Stimulated activated naive B cell treated with anti-CD40 and anti-IgM and Interleukin-4, amounts not matched to agents 10 μg/mL and 1 μg/mL and 100 μg/mL, for 72 hours (primary cell): ENCODE data around the gene GK2.

ENCODE experiments used
- ATAC-seq, 2 donors: fragments of 150-1000 bp; cut with Tn5 transposase; replicated peaks; 2 replicates each; pipeline ENCODE4 v1.10.0; 2021; ENCODE audit warnings: moderate library complexity in 1 of 2
- DNase-seq: peaks from one replicate; pipeline ENCODE4 v3.0.0; 2021
- H3K27ac Mint-ChIP-seq: one replicate; pipeline ENCODE4 v1.8.0; 2022; ENCODE audit warnings: mild to moderate bottlenecking, mixed read lengths
- H3K27me3 Mint-ChIP-seq, 2 donors: one replicate each; pipeline ENCODE4 v1.8.0; 2022; ENCODE audit warnings: mixed read lengths in 2 of 2
- H3K36me3 Mint-ChIP-seq, 2 donors: one replicate each; pipeline ENCODE4 v1.8.0; 2022; ENCODE audit warnings: mixed read lengths in 2 of 2, mild to moderate bottlenecking in 1 of 2
- H3K4me1 Mint-ChIP-seq, 2 donors: one replicate each; pipeline ENCODE4 v1.8.0; 2022; ENCODE audit warnings: mixed read lengths in 2 of 2, mild to moderate bottlenecking in 1 of 2
- H3K4me3 Mint-ChIP-seq, 2 donors: one replicate each; pipeline ENCODE4 v1.8.0; 2022; ENCODE audit warnings: mild to moderate bottlenecking in 2 of 2, mixed read lengths in 2 of 2, moderate library complexity in 1 of 2
- H3K9me3 Mint-ChIP-seq, 2 donors: one replicate each; pipeline ENCODE4 v1.8.0; 2022; ENCODE audit warnings: mixed read lengths in 2 of 2, mild to moderate bottlenecking in 1 of 2

GK2 gene

GRCh38 chr4:79404666-79405065 is 3.4 kb downstream of the GK2 start:
- Mint-ChIP-seq H3K4me1 (no peaks in the 10 kb centered on the region), H3K27me3 (no peaks in the 10 kb centered on the region), H3K27ac (no peak overlapping the region), H3K4me3 (no peak overlapping the region), H3K9me3 (peaks cover 0 to 3% of the 10 kb centered on the region in 2 donors), H3K36me3 (no peaks in the 10 kb centered on the region)
- ATAC-seq (no peak), DNase-seq (no peak)

- H3K27me3 Mint-ChIP-seq = no peaks in the 10 kb centered on the region
- no peak overlapping the region for H3K4me3 Mint-ChIP-seq
- H3K4me1 Mint-ChIP-seq = no peaks in the 10 kb centered on the region
- no peaks in the 10 kb centered on the region for H3K36me3 Mint-ChIP-seq
- no peak overlapping the region for H3K27ac Mint-ChIP-seq
- DNase-seq (no peak), ATAC-seq (no peak)
- no peaks in the 10 kb centered on the region for H3K9me3 Mint-ChIP-seq
These were observed 4.7 kb downstream of the GK2 start for GRCh38 chr4:79403356-79403755.

GRCh38 chr4:79402332-79402851 is 5.6 kb downstream of the GK2 start:
- ATAC-seq (no peak), DNase-seq (no peak)
- Mint-ChIP-seq H3K27me3 (no peaks in the 10 kb centered on the region), H3K4me1 (no peaks in the 10 kb centered on the region), H3K27ac (no peak overlapping the region), H3K36me3 (no peaks in the 10 kb centered on the region), H3K4me3 (no peak overlapping the region), H3K9me3 (no peaks in the 10 kb centered on the region)

DNA sequence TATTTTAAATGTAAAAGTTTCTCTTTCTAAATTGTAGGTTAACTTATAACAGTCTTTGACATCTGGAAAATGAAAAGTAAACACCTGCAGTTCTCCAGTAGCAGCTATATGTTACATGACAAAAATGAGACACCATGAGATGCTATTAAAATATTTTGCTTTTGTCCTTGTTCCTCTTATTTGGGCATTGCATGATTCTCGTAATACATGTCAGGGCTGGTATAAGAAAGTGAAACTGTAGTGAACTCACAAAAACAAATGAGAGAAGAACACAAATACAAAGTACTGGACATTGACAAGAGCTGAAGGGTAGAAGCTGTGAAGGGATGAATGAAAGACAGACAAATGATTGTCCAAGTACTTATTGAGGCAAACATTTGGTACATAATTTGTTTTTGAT is 9.0 kb downstream of the GK2 start:
- Mint-ChIP-seq H3K36me3 (no peaks in the 10 kb centered on the region), H3K4me1 (no peaks in the 10 kb centered on the region), H3K27ac (no peak overlapping the region), H3K27me3 (no peaks in the 10 kb centered on the region), H3K9me3 (no peaks in the 10 kb centered on the region), H3K4me3 (no peak overlapping the region)
- ATAC-seq (no peak), DNase-seq (no peak)

DNA sequence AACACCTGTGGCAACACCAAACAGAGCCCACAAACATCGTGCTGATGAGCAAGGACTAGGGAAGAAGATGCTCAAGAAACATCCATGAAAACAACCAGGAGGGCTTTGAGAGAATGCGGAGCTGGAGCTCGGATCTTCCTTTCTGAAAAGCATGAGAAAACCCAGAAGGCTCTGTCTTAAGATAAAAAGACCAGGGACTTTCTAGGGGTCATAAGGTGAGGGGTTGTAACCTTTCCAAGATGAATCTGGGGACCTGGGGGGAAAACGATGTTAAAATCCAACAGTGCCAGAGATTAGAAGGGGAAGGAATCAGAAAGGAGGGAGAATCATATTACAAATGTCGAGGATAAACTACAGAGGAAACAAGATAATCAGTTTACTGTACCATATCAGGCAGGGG is 10.1 kb downstream of the GK2 start:
- no peak for DNase-seq
- Mint-ChIP-seq H3K27me3 (no peaks in the 10 kb centered on the region), H3K27ac (no peak overlapping the region), H3K4me1 (no peaks in the 10 kb centered on the region), H3K9me3 (no peaks in the 10 kb centered on the region), H3K36me3 (no peaks in the 10 kb centered on the region), H3K4me3 (no peak overlapping the region)
- no peak for ATAC-seq

DNA sequence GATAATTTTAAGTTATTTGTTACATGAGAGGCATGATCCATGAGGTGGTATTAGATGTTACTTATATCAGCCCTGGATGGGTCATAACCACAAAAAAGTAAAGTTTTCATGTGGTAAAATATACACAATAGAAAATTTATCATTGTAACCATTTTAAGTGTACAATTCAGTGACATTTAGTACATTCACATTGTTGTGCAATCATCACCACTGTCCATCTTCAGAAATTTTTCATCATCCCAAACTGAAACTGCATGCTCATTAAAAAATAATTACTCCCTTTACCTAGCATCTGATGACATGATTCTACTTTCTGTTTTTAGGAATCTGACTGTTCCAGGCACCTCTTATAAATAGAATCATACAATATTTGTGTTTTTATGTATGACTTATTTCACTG is 11.2 kb downstream of the GK2 start:
- H3K4me1 Mint-ChIP-seq = no peaks in the 10 kb centered on the region
- H3K36me3 Mint-ChIP-seq = no peaks in the 10 kb centered on the region
- H3K4me3 Mint-ChIP-seq = no peak overlapping the region
- no peak for DNase-seq
- no peak for ATAC-seq
- no peaks in the 10 kb centered on the region for H3K27me3 Mint-ChIP-seq
- H3K9me3 Mint-ChIP-seq = no peaks in the 10 kb centered on the region
- H3K27ac Mint-ChIP-seq = no peak overlapping the region

- H3K27ac Mint-ChIP-seq = no peak overlapping the region
- no peak for ATAC-seq
- H3K27me3 Mint-ChIP-seq = no peaks in the 10 kb centered on the region
- no peaks in the 10 kb centered on the region for H3K9me3 Mint-ChIP-seq
- no peak for DNase-seq
- no peak overlapping the region for H3K4me3 Mint-ChIP-seq
- H3K4me1 Mint-ChIP-seq = no peaks in the 10 kb centered on the region
- H3K36me3 Mint-ChIP-seq = no peaks in the 10 kb centered on the region
These were observed 12.2 kb downstream of the GK2 start for GRCh38 chr4:79395841-79396240.

- no peaks in the 10 kb centered on the region for H3K27me3 Mint-ChIP-seq
- no peaks in the 10 kb centered on the region for H3K4me1 Mint-ChIP-seq
- H3K4me3 Mint-ChIP-seq = no peak overlapping the region
- no peak for ATAC-seq
- no peaks in the 10 kb centered on the region for H3K36me3 Mint-ChIP-seq
- no peak overlapping the region for H3K27ac Mint-ChIP-seq
- no peak for DNase-seq
- no peaks in the 10 kb centered on the region for H3K9me3 Mint-ChIP-seq
These were observed 17.1 kb downstream of the GK2 start for GRCh38 chr4:79390890-79391289.

- Mint-ChIP-seq H3K9me3 (no peaks in the 10 kb centered on the region), H3K36me3 (no peaks in the 10 kb centered on the region), H3K4me3 (no peak overlapping the region), H3K27ac (no peak overlapping the region), H3K27me3 (no peaks in the 10 kb centered on the region), H3K4me1 (no peaks in the 10 kb centered on the region)
- DNase-seq (no peak), ATAC-seq (no peak)
These were observed 22.4 kb downstream of the GK2 start for GRCh38 chr4:79385641-79386040.

- no peaks in the 10 kb centered on the region for H3K27me3 Mint-ChIP-seq
- DNase-seq (no peak), ATAC-seq (no peak)
- no peak overlapping the region for H3K27ac Mint-ChIP-seq
- H3K4me1 Mint-ChIP-seq = no peaks in the 10 kb centered on the region
- no peak overlapping the region for H3K4me3 Mint-ChIP-seq
- H3K9me3 Mint-ChIP-seq = no peaks in the 10 kb centered on the region
- H3K36me3 Mint-ChIP-seq = no peaks in the 10 kb centered on the region
These were observed 26.9 kb downstream of the GK2 start for GRCh38 chr4:79381161-79381560.

GRCh38 chr4:79370026-79370425 is 38.0 kb downstream of the GK2 start:
- Mint-ChIP-seq H3K4me3 (no peak overlapping the region), H3K36me3 (no peaks in the 10 kb centered on the region), H3K27ac (no peak overlapping the region), H3K27me3 (no peaks in the 10 kb centered on the region), H3K9me3 (no peaks in the 10 kb centered on the region), H3K4me1 (no peaks in the 10 kb centered on the region)
- ATAC-seq (no peak), DNase-seq (no peak)

DNA sequence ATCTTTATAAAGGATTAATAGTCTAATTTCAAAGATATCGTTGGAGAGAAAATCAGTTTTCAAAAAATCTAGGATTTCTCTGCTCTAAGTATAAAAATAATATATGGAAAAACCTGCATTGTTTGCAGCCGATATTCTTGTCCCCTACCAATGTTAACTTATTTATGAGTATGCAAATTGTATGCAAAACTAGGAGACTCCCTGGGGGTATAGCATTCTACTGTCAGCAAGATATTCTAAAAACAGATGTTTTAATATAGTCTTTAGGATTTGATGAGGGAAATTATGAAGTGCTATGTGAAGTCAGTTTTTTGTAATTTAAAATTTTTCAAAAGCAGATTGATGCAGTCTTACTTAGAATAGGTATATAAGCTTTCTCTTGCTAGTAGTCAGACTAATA is 40.9 kb downstream of the GK2 start:
- Mint-ChIP-seq H3K36me3 (no peaks in the 10 kb centered on the region), H3K4me3 (no peak overlapping the region), H3K27ac (no peak overlapping the region), H3K4me1 (no peaks in the 10 kb centered on the region), H3K9me3 (no peaks in the 10 kb centered on the region), H3K27me3 (no peaks in the 10 kb centered on the region)
- ATAC-seq = no peak
- no peak for DNase-seq

DNA sequence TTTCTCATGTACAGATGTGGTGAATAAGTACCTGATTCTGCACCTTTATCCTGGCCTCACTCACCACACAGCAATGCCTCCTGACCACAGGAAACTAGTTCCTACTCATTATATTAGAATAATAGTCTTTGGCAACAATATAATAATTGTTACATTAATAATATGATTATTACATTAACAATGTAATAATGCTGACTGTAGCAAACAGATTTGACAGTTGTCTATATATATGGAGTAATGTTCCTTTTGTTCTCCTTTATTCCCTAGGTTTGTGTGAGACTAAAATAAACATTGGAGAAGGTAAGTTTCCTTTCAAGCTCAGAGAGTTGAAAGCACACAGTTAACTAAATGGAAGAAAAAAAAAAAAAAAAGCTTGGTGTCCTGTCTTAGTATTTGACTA is 41.6 kb downstream of the GK2 start:
- Mint-ChIP-seq H3K36me3 (no peaks in the 10 kb centered on the region), H3K27me3 (no peaks in the 10 kb centered on the region), H3K9me3 (no peaks in the 10 kb centered on the region), H3K27ac (no peak overlapping the region), H3K4me1 (no peaks in the 10 kb centered on the region), H3K4me3 (no peak overlapping the region)
- DNase-seq (no peak), ATAC-seq (no peak)

- Mint-ChIP-seq H3K4me3 (no peak overlapping the region), H3K36me3 (no peaks in the 10 kb centered on the region), H3K4me1 (no peaks in the 10 kb centered on the region), H3K27ac (no peak overlapping the region), H3K9me3 (no peaks in the 10 kb centered on the region), H3K27me3 (no peaks in the 10 kb centered on the region)
- no peak for DNase-seq
- ATAC-seq = no peak
These were observed 44.0 kb downstream of the GK2 start for GRCh38 chr4:79364061-79364460.

DNA sequence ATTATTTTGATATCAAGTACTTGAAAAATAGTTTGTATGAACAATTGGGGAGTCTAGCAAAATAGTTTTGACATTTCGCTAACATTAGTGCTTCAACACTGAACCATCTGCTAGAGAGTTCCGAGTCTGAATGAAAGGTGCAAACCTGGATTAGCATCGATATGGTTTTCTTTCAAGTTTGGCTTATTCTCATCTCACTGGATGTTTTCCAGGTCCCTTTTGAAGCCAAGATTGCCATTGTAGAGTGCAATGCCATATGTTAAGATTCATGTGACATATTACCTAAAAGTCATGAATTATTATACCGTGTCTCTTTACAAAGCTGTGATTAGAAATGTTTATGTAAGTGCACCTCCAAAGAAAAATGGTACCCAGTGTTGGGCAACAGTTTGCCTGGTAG is 45.4 kb downstream of the GK2 start:
- ATAC-seq (no peak), DNase-seq (no peak)
- H3K4me1 Mint-ChIP-seq = no peaks in the 10 kb centered on the region
- no peak overlapping the region for H3K4me3 Mint-ChIP-seq
- H3K27ac Mint-ChIP-seq = no peak overlapping the region
- no peaks in the 10 kb centered on the region for H3K9me3 Mint-ChIP-seq
- no peaks in the 10 kb centered on the region for H3K27me3 Mint-ChIP-seq
- no peaks in the 10 kb centered on the region for H3K36me3 Mint-ChIP-seq

- no peaks in the 10 kb centered on the region for H3K4me1 Mint-ChIP-seq
- DNase-seq = no peak
- H3K36me3 Mint-ChIP-seq = no peaks in the 10 kb centered on the region
- H3K27me3 Mint-ChIP-seq = no peaks in the 10 kb centered on the region
- H3K27ac Mint-ChIP-seq = no peak overlapping the region
- ATAC-seq = no peak
- H3K9me3 Mint-ChIP-seq = no peaks in the 10 kb centered on the region
- no peak overlapping the region for H3K4me3 Mint-ChIP-seq
These were observed 48.0 kb downstream of the GK2 start for GRCh38 chr4:79360006-79360405.
